LNCAP (cell line): ENCODE measurements around the gene MYO1B.

Source experiments
- CTCF ChIP-seq: fragments of 450-650 bp; IDR thresholded peaks from 2 replicates; pipeline ENCODE4 v1.5.1; 2017; ENCODE audit warnings: mild to moderate bottlenecking

Gene MYO1B

GRCh38 chr2:191262436-191262835 is 17.2 kb downstream of the MYO1B start:
- no peak for TF ChIP-seq CTCF

GRCh38 chr2:191263050-191263449 is 17.8 kb downstream of the MYO1B start:
- no peak for TF ChIP-seq CTCF

GRCh38 chr2:191264647-191265081 is 19.5 kb downstream of the MYO1B start:
- no peak for TF ChIP-seq CTCF

- TF ChIP-seq CTCF = no peak
Measured at GRCh38 chr2:191265311-191266170, 20.3 kb downstream of the MYO1B start.

GRCh38 chr2:191266201-191266600 is 21.0 kb downstream of the MYO1B start:
- no peak for TF ChIP-seq CTCF

- TF ChIP-seq CTCF = no peak
Measured at GRCh38 chr2:191268596-191268995, 23.4 kb downstream of the MYO1B start.

- TF ChIP-seq CTCF = no peak
Measured at GRCh38 chr2:191270306-191271161, 25.3 kb downstream of the MYO1B start.
